GM18867 (cell line): ENCODE measurements around the gene SLC36A2.
"Not testable (repeated sequence)": the region's sequence is repeated elsewhere in the genome, so short reads cannot be mapped to it uniquely, and the experiment has no call there.

Source experiments
- ATAC-seq: cut with Tn5 transposase; IDR thresholded peaks from one replicate; pipeline ENCODE4 v1.9.1; 2021; ENCODE audit warnings: mild to moderate bottlenecking, moderate library complexity; ENCODE audit not compliant: unreplicated experiment

The SLC36A2 gene

GRCh38 chr5:151327585-151327984 lies 19.8 kb downstream of the SLC36A2 start:
- no peak for ATAC-seq

- ATAC-seq = no peak
Observed at GRCh38 chr5:151326266-151326665, 21.1 kb downstream of the SLC36A2 start.

- no peak for ATAC-seq
Observed at GRCh38 chr5:151320481-151320880, 26.9 kb downstream of the SLC36A2 start.

- ATAC-seq = peak; percentile 69
Observed at GRCh38 chr5:151318850-151319732, 28.3 kb downstream of the SLC36A2 start.

DNA sequence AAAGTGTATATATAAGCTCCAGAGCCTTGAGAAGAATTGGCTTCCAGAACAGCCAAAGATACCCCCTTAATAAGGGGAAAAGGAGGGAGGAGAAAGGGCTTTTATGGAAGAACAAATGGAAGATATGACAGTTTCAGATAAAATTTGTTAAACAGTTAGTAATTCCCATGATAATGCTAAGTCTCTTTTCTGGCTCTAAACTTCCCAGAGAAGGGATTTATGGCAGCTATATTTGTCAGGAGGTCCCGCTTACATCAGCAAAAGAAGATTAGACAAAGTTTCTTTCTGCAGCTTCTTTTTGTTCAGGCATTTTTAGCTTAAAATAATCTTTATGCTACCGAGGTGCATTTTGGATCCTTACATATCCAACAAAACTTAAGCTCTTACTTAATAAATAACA lies 29.5 kb downstream of the SLC36A2 start:
- ATAC-seq = no peak

DNA sequence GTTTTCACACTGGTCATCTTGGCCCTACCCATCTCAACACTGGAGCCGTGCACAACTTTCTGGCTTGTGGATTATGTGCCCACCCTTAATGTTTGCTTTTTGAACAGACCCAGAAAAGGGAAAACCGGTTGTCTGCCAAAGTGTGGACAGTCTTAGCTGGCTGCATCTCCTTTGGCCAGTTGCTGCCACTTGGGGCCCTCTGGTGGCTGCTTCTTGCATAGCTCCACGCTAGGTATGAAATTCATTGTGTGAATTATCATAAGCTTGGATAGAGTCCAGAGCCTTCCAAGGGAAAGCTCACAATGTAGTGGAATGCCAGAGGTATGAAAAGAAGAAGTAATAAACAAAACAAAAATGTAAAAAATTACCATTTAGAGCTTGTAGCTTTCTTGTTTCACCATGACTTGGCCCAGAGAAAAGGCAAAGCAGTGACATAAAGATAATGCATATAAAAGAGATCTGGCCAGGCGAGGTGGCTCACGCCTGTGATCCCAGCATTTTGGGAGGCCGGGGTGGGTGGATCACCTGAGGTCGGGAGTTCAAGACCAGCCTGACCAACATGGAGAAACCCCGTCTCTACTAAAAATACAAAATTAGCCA lies 31.3 kb downstream of the SLC36A2 start:
- ATAC-seq = peak; percentile 88

DNA sequence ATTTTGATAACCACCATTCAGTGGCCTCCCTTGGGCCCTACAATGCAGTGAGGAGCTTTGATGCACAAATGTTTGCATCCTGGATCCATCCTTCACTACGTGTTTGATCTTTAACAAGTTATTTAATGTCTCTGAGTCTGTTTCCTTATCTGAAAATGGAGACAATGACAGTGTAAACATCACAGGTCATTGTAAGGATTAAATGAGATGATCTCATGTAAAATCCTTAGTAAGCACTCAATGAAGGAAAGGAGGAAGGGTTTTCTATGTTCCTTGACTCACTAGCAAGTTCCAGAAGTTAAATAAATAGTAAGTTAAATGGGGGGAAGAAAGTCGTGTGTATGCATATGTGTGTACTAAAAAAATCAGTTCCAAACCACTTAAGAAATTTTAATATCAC lies 34.0 kb downstream of the SLC36A2 start:
- ATAC-seq = no peak

- ATAC-seq = no peak
Observed at GRCh38 chr5:151312756-151313324, 34.5 kb downstream of the SLC36A2 start.

DNA sequence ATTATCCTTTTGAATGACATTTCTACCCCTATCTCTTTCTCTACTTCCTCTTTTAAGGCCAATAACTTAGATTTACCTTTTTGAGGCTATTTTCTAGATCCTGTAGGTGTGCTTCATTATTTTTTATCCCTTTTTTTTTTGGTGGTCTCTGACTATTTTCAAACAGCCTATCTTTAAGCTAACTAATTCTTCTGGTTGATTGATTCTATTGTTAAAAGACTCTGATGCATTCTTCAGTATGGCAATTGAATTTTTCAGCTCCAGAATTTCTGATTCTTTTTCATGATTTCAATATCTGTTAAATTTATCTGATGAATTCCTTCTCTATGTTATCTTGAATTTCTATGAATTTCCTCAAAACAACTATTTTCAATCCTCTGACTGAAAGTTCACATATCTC lies 36.4 kb downstream of the SLC36A2 start:
- ATAC-seq = no peak

DNA sequence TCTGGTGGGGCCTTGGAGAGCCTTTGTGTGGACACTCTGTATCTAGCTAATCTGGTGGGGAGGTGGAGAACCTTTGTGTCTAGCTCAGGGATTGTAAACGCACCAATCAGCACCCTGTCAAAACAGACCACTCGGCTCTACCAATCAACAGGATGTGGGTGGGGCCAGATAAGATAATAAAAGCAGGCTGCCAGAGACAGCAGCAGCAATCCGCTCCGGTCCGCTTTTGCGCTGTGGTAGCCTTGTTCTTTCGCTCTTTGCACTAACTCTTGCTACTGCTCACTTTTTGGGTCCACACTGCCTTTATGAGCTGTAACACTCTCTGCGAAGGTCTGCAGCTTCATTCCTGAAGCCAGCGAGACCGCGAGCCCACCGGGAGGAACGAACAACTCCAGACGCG lies 37.5 kb downstream of the SLC36A2 start:
- not testable (repeated sequence) for ATAC-seq

DNA sequence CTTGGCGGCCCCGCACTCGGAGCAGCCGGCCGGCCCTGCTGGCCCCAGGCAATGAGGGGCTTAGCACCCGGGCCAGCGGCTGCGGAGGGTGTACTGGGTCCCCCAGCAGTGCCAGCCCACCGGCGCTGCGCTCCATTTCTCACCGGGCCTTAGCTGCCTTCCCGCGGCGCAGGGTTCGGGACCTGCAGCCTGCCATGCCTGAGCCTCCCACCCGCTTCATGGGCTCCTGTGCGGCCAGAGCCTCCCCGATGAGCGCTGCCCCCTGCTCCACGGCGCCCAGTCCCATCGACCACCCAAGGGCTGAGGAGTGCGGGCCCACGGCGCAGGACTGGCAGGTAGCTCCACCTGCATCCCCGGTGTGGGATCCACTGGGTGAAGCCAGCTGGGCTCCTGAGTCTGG lies 38.1 kb downstream of the SLC36A2 start:
- ATAC-seq = not testable (repeated sequence)

DNA sequence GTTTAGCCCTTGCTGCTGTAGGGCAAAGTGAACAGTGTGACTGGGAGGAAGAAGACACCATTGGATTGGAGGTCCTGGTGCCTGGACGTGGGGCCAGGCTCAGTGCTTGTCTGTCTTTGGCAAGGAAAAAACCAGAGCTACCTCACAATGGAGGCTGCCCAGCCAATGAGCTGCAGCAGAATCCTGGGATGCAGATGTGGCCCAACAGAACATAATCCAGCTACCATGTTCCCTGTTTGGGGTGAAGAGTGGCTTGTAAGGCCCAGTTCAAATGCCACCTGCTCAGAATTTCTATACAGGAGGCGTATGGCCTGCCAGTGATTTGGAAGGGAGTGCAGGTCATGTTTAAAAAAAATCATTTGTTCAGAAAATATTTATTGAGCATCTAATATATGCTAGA lies 43.7 kb downstream of the SLC36A2 start, which contains the start of gene SLC36A3:
TSS of gene SLC36A3 (minus strand) at position 101 of the 400 bp plus-strand sequence. CDS start 412 bp downstream, outside the sequence.
- no peak for ATAC-seq

- no peak for ATAC-seq
Observed at GRCh38 chr5:151298063-151298855, 49.1 kb downstream of the SLC36A2 start.

DNA sequence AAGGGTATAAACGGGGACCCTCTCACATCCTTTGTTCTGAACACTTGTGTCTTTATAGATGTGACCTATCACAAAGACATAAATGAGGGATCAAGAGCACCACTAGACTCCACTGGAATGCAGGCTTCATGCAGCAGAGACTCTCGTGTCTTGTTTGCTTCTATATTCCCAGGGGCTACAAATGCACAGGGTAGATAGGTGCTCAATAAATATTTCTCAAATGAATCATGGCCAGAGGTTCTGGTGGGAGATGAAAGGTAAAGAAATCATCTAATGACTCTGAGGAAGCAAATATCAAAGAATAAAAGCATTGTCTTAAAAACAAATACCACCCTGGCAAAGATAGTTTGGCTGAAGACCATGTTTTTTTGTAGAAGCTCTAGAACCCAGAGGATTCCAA lies 50.4 kb downstream of the SLC36A2 start:
- ATAC-seq = no peak

DNA sequence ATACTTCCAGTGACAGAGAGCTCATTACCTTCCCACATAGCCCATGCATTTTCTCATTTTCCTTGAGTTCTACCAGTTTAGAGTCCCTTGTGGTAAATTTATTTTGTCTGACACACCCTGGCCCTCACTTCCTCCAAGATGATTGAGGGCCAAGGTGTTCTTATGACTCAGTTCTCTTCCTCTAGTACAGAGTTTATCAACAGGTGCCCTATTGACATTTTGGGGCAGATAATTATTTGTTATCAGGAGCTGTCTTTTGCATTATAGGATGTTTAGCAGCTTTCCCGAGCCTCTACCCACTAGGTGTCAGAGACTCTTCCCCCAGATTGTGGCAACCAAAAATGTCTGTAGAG lies 50.9 kb downstream of the SLC36A2 start:
- ATAC-seq = no peak

- ATAC-seq = no peak
Observed at GRCh38 chr5:151295791-151296477, 51.4 kb downstream of the SLC36A2 start.

DNA sequence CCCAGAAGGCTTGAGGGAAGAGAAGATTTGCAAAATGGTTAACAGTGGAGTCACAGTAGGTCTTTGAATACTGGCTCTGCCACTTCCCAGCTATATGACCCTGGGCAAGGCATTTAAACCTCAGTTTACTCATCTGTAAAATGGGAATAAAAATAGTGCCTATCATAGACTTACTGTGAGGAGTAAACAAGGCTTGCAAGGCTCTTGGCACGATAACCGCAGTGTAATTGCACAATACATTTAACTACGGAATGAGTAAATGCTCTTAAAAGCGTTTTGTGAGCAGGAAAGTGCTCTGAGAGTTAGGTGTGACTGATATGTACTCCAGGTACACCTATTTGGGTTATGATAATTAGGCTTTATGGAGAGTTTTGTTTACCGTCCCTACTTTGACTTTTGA lies 52.2 kb downstream of the SLC36A2 start:
- ATAC-seq = no peak

DNA sequence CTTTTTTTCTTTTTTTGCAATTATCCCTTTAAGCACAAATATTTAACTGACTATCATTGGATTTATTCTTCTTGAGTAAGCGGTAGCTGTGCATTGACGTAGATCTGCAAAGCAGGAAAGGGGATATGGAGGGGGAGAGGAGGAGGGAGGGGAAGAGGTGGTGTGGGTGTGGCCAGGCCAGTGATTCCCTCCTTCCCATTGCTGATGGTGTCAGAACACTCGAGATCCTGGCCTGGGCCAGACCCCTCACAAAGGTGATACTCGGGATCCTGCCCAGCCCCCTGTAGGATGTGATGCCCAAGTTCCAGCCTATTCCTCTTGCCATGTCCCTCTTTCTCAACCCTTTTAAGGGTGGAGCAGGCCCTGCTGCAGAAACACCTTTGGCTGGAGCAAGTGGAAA lies 53.7 kb downstream of the SLC36A2 start:
- no peak for ATAC-seq

DNA sequence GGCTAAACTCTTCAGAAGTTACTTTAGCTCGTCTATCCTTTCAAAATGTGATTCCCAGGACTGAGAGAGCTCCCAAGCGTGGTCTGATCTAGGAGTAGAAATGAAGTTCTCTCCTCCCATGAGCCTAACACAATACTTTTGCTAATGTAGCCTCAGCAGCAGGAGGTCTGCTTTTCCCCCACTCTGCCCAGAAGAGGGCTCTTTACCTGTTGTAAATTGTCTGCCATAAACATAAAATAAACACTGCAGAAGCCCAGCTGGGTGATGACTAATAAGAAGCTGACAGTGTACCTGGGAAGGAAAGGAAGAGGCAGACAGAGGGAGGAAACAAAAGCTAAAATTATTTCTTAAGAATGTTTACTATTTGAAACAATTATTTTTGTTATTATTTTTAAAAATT lies 59.2 kb downstream of the SLC36A2 start:
- peak; percentile 56 for ATAC-seq

GRCh38 chr5:151286246-151286645 lies 61.1 kb downstream of the SLC36A2 start:
- ATAC-seq = no peak

- no peak for ATAC-seq
Observed at GRCh38 chr5:151285683-151286082, 61.7 kb downstream of the SLC36A2 start.
